ENCODE measurements around the gene ARCN1.

GRCh38 chr11:118633979-118634378 is 61.8 kb downstream of the ARCN1 start:
- TF ChIP-seq CTCF (conservative IDR thresholded peaks at IDR 0.05; ENCODE audit: low read depth, low read length) (no peak), EZH2phosphoT487 (IDR thresholded peaks at IDR 0.05; ENCODE audit: borderline replicate concordance, low read length) (no peak)
